Measurements from ENCODE around the gene ATP13A2. TPM values are rescaled to one million over a fixed set of nuclear protein-coding genes. Genes with fewer than 3 reads are reported as not detected.

Gene ATP13A2
- total RNA-seq, 1 donor from 2014 or later = 54.4 TPM

GRCh38 chr1:16960560-16961296 lies 51.0 kb downstream of the ATP13A2 start:
- Mint-ChIP-seq H3K4me3 (ENCODE audit: unreplicated experiment) (peak overlapping the region; percentile 71), H3K4me1 (ENCODE audit: low read depth) (peaks cover 36% of the 10 kb centered on the region), H3K36me3 (ENCODE audit: low read depth) (peaks cover 2% of the 10 kb centered on the region), H3K27ac (ENCODE audit: unreplicated experiment) (peak overlapping the region; percentile 45), H3K27me3 (ENCODE audit: low read depth) (no peaks in the 10 kb centered on the region), H3K9me3 (ENCODE audit: low read depth) (no peaks in the 10 kb centered on the region)
- peak; percentile 88 for TF ChIP-seq CTCF (IDR thresholded peaks at IDR 0.05)
- DNase-seq (ENCODE audit: low spot score) = no peak

GRCh38 chr1:16958475-16958874 lies 53.3 kb downstream of the ATP13A2 start:
- Mint-ChIP-seq H3K4me1 (ENCODE audit: low read depth) (peaks cover 19% of the 10 kb centered on the region), H3K4me3 (ENCODE audit: unreplicated experiment) (no peak overlapping the region), H3K27me3 (ENCODE audit: low read depth) (no peaks in the 10 kb centered on the region), H3K9me3 (ENCODE audit: low read depth) (no peaks in the 10 kb centered on the region), H3K27ac (ENCODE audit: unreplicated experiment) (no peak overlapping the region), H3K36me3 (ENCODE audit: low read depth) (no peaks in the 10 kb centered on the region)
- DNase-seq (ENCODE audit: low spot score) = no peak
- TF ChIP-seq CTCF (IDR thresholded peaks at IDR 0.05) = no peak

- H3K4me1 Mint-ChIP-seq (ENCODE audit: low read depth) = peaks cover 15% of the 10 kb centered on the region
- DNase-seq (ENCODE audit: low spot score) = no peak
- H3K27ac Mint-ChIP-seq (ENCODE audit: unreplicated experiment) = no peak overlapping the region
- no peaks in the 10 kb centered on the region for H3K27me3 Mint-ChIP-seq (ENCODE audit: low read depth)
- no peak for TF ChIP-seq CTCF (IDR thresholded peaks at IDR 0.05)
- H3K36me3 Mint-ChIP-seq (ENCODE audit: low read depth) = no peaks in the 10 kb centered on the region
- no peak overlapping the region for H3K4me3 Mint-ChIP-seq (ENCODE audit: unreplicated experiment)
- H3K9me3 Mint-ChIP-seq (ENCODE audit: low read depth) = no peaks in the 10 kb centered on the region
Measured at GRCh38 chr1:16957731-16958130, 54.0 kb downstream of the ATP13A2 start.

GRCh38 chr1:16956775-16957174 lies 55.0 kb downstream of the ATP13A2 start:
- Mint-ChIP-seq H3K27me3 (ENCODE audit: low read depth) (no peaks in the 10 kb centered on the region), H3K27ac (ENCODE audit: unreplicated experiment) (no peak overlapping the region), H3K9me3 (ENCODE audit: low read depth) (no peaks in the 10 kb centered on the region), H3K4me3 (ENCODE audit: unreplicated experiment) (no peak overlapping the region), H3K4me1 (ENCODE audit: low read depth) (peaks cover 13% of the 10 kb centered on the region), H3K36me3 (ENCODE audit: low read depth) (no peaks in the 10 kb centered on the region)
- no peak for DNase-seq (ENCODE audit: low spot score)
- no peak for TF ChIP-seq CTCF (IDR thresholded peaks at IDR 0.05)

- TF ChIP-seq CTCF (IDR thresholded peaks at IDR 0.05) = no peak
- no peak overlapping the region for H3K4me3 Mint-ChIP-seq (ENCODE audit: unreplicated experiment)
- H3K9me3 Mint-ChIP-seq (ENCODE audit: low read depth) = no peaks in the 10 kb centered on the region
- no peak overlapping the region for H3K27ac Mint-ChIP-seq (ENCODE audit: unreplicated experiment)
- peaks cover 1% of the 10 kb centered on the region for H3K4me1 Mint-ChIP-seq (ENCODE audit: low read depth)
- H3K27me3 Mint-ChIP-seq (ENCODE audit: low read depth) = no peaks in the 10 kb centered on the region
- no peak for DNase-seq (ENCODE audit: low spot score)
- no peaks in the 10 kb centered on the region for H3K36me3 Mint-ChIP-seq (ENCODE audit: low read depth)
Measured at GRCh38 chr1:16955186-16955585, 56.5 kb downstream of the ATP13A2 start.

Measured in chondrocyte (in vitro differentiated cells).